SK-N-SH (cell line): ENCODE data around the gene SCN9A. TPM values are rescaled to one million over a fixed set of nuclear protein-coding genes. Genes with fewer than 3 reads are reported as not detected.

ENCODE experiments used
- CTCF ChIA-PET: fragments of 300-600, 350-600 bp; formaldehyde crosslinking; extraction: SDS; loops from one replicate; lab custom pipeline; 2021; lab: Yijun Ruan, JAX
- POLR2A ChIA-PET: fragments of 350-600 bp; sonication (Branson Sonifier 250); formaldehyde crosslinking; extraction: SDS; loops from one replicate; lab custom pipeline; 2020; ENCODE audit warnings: antibody characterized with exemption, inconsistent platforms; lab: Yijun Ruan, JAX
- DNase-seq: peaks from one replicate; pipeline ENCODE4 v3.0.0; 2012
- H2AFZ ChIP-seq: fragments of 200-600 bp; sonication (generic); 2 replicates; pipeline ENCODE4 v1.8.1; 2016; ENCODE audit warnings: antibody characterized with exemption, mild to moderate bottlenecking, low read depth
- H3F3A ChIP-seq: fragments of 200-600 bp; sonication (generic); replicated peaks from 2 replicates; pipeline ENCODE3; 2016; ENCODE audit warnings: antibody characterized with exemption, mild to moderate bottlenecking; ENCODE audit not compliant: insufficient read depth
- H3K27ac ChIP-seq, 2 experiments: fragments of 200-500 bp in 1 of 2; fragments of 200-600 bp in 1 of 2; sonication (Bioruptor generic) in 1 of 2; sonication (generic), shearing (Covaris generic) in 1 of 2; 2 replicates each; pipeline versions ENCODE4 v1.5.1 to v1.6.1; 2014 to 2016; ENCODE audit warnings: low read depth in 2 of 2, inconsistent platforms in 1 of 2, low read length in 1 of 2, mild to moderate bottlenecking in 1 of 2, mixed read lengths in 1 of 2
- H3K27me3 ChIP-seq: fragments of 200-600 bp; sonication (generic), shearing (Covaris generic); 2 replicates; pipeline ENCODE4 v1.6.1; 2016; ENCODE audit warnings: mixed run types; ENCODE audit not compliant: insufficient read depth
- H3K36me3 ChIP-seq, 2 experiments: fragments of 200-500 bp in 1 of 2; fragments of 200-600 bp in 1 of 2; sonication (Bioruptor generic) in 1 of 2; sonication (generic) in 1 of 2; replicated peaks in 1 of 2; 2 replicates each; pipeline versions ENCODE3 to v1.5.1; 2014 to 2016; ENCODE audit warnings: low read length in 1 of 2, mild to moderate bottlenecking in 1 of 2; ENCODE audit not compliant: insufficient read depth in 2 of 2, control insufficient read depth in 1 of 2
- H3K4me1 ChIP-seq, 2 experiments: fragments of 200-500 bp in 1 of 2; fragments of 200-600 bp in 1 of 2; sonication (Bioruptor generic) in 1 of 2; sonication (generic), shearing (Covaris generic) in 1 of 2; 2 replicates each; pipeline versions ENCODE4 v1.5.1 to v1.6.1; 2014 to 2016; ENCODE audit warnings: low read depth in 1 of 2, low read length in 1 of 2, mixed run types in 1 of 2; ENCODE audit not compliant: insufficient read depth in 2 of 2, control insufficient read depth in 1 of 2
- H3K4me2 ChIP-seq: fragments of 200-600 bp; sonication (generic), shearing (Covaris generic); 2 replicates; pipeline ENCODE4 v1.6.1; 2017; ENCODE audit warnings: mixed run types
- H3K4me3 ChIP-seq, 2 experiments: fragments of 200-500 bp in 1 of 2; fragments of 200-600 bp in 1 of 2; sonication (Bioruptor generic) in 1 of 2; sonication (generic), shearing (Covaris generic) in 1 of 2; 2 replicates each; pipeline versions ENCODE4 v1.5.1 to v1.8.1; 2014 to 2016; ENCODE audit warnings: low read depth in 2 of 2, inconsistent platforms in 1 of 2, low read length in 1 of 2, mild to moderate bottlenecking in 1 of 2, mixed read lengths in 1 of 2, moderate library complexity in 1 of 2
- H3K79me2 ChIP-seq: fragments of 200-600 bp; sonication (generic); 2 replicates; pipeline ENCODE4 v1.8.1; 2017; ENCODE audit warnings: mild to moderate bottlenecking; ENCODE audit not compliant: insufficient read depth
- H3K9ac ChIP-seq: fragments of 200-600 bp; sonication (generic); 2 replicates; pipeline ENCODE4 v1.6.1; 2017; ENCODE audit warnings: mixed run types
- H3K9me2 ChIP-seq: fragments of 200-600 bp; sonication (generic); 2 replicates; pipeline ENCODE4 v1.6.1; 2017; ENCODE audit warnings: mixed run types
- H3K9me3 ChIP-seq: fragments of 200-600 bp; sonication (generic); 2 replicates; pipeline ENCODE4 v1.6.1; 2017; ENCODE audit warnings: mixed run types, mild to moderate bottlenecking, moderate library complexity
- H4K20me1 ChIP-seq: fragments of 200-600 bp; sonication (generic); 2 replicates; pipeline ENCODE4 v1.6.1; 2017; ENCODE audit warnings: mild to moderate bottlenecking, mixed run types; ENCODE audit not compliant: insufficient read depth
- EZH2phosphoT487 ChIP-seq: fragments of 200-600 bp; sonication (generic); IDR thresholded peaks from 2 replicates; pipeline ENCODE4 v1.6.1; 2017; ENCODE audit warnings: low read depth, mixed run types, mild to moderate bottlenecking, antibody characterized with exemption, moderate library complexity, borderline replicate concordance
- FOXJ3 ChIP-seq: sonication (generic); formaldehyde crosslinking; IDR thresholded peaks from 2 replicates; pipeline ENCODE4 v1.5.1; 2020; ENCODE audit warnings: mild to moderate bottlenecking, missing genetic modification reagents
- GABPA ChIP-seq: IDR thresholded peaks from 2 replicates; pipeline ENCODE4 v1.4.0; 2012; ENCODE audit warnings: low read depth, mild to moderate bottlenecking
- JUND ChIP-seq: IDR thresholded peaks from 2 replicates; pipeline ENCODE4 v1.4.0; 2012
- MAX ChIP-seq: IDR thresholded peaks from 2 replicates; pipeline ENCODE4 v1.4.0; 2012; ENCODE audit warnings: low read depth
- NFIC ChIP-seq: IDR thresholded peaks from 2 replicates; pipeline ENCODE4 v1.4.0; 2012; ENCODE audit warnings: borderline replicate concordance
- REST ChIP-seq: IDR thresholded peaks from 2 replicates; pipeline ENCODE4 v1.6.1; 2012; ENCODE audit warnings: mild to moderate bottlenecking, low read depth, low read length, moderate library complexity
- RXRA ChIP-seq: IDR thresholded peaks from 2 replicates; pipeline ENCODE4 v1.4.0; 2012; ENCODE audit warnings: low read depth, mild to moderate bottlenecking, borderline replicate concordance
- SMC3 ChIP-seq: IDR thresholded peaks from 2 replicates; pipeline ENCODE4 v1.6.1; 2012; ENCODE audit warnings: low read depth, low read length, improper control_type of control experiment
- TAF1 ChIP-seq: IDR thresholded peaks from 2 replicates; pipeline ENCODE4 v1.6.1; 2012; ENCODE audit warnings: low read depth, mild to moderate bottlenecking, low read length, moderate library complexity, borderline replicate concordance
- TCF12 ChIP-seq: IDR thresholded peaks from 2 replicates; pipeline ENCODE4 v1.4.0; 2012
- TEAD4 ChIP-seq: IDR thresholded peaks from 2 replicates; pipeline ENCODE4 v1.4.0; 2012; ENCODE audit warnings: mild to moderate bottlenecking, borderline replicate concordance; ENCODE audit not compliant: insufficient read depth
- USF1 ChIP-seq: IDR thresholded peaks from 2 replicates; pipeline ENCODE4 v1.4.0; 2012; ENCODE audit warnings: low read depth, borderline replicate concordance
- YY1 ChIP-seq: IDR thresholded peaks from 2 replicates; pipeline ENCODE4 v1.4.0; 2012; ENCODE audit warnings: low read depth, mild to moderate bottlenecking
- ZBTB33 ChIP-seq: IDR thresholded peaks from 2 replicates; pipeline ENCODE4 v1.4.0; 2012; ENCODE audit warnings: low read depth, borderline replicate concordance
- WGBS: methylation state at CpG from one replicate; pipeline ENCODE4 v1.1.6; 2017; ENCODE audit warnings: low lambda C conversion rate; 5-methylcytosine and 5-hydroxymethylcytosine counted together
- polyA plus RNA-seq, 3 experiments: library from polyadenylated mRNA; depleted of rRNA; stranded (reverse); fragments of >200 nt; gene quantifications; 2 replicates each; pipeline ENCODE4 v1.2.3, GENCODE V29; 2012

The SCN9A gene
- polyA plus RNA-seq, 1 of the 3 experiments (the other 2 are of a cell fraction): 5.9 TPM

DNA sequence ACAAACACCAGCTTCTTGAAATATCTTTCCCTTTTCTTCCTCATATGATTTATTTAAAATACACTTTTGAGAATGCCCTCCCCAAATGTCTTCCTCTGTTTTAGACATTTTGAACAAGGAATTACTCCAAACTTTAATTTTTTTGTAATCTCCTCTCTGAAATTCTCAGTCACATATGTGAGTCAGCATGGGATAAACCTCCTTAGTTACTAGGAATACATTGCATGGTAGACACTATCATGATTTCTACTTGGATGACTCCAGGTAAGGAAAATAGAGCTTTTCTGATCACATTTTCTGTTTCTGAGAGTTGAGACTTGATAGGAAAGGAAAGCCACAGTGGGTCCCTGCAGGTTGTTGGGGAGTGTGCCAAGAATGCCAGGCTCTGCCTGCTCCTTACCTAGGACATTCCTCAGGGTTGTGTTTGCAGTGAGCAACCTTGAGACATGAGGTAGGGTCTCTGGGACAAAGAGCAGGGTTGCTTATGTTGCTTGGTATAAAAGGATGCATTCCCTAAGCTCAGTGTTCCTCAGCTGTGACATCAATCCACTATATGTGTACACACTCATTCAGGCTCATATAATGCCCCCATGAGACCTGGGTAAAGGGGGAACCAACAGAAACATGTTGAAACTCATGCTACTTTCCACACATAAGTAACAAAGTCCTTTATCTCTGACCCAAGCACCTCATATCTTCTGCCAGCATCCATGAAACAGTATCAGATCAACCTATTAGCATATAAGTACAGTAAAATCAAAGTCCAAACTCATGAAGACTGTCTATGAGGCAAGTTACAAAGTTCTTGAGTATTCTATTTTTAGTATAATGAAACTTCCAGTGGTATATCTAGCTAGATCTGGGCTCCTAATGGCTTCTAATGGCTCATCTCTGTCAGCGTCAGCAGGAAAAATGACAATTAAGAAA lies 135.1 kb downstream of the SCN9A start:
- Histone ChIP-seq H3K36me3 (peaks cover 3 to 4% of the 10 kb centered on the region in 2 experiments), H3K27ac (peak overlapping the region in 1 of 2 experiments; percentile 94; a peak in 2 of 4 replicates), H3K27me3 (no peaks in the 10 kb centered on the region), H4K20me1 (no peaks in the 10 kb centered on the region), H3K4me1 (peaks cover 0 to 13% of the 10 kb centered on the region in 2 experiments; a peak in 3 of 4 replicates), H3F3A (peaks cover 19% of the 10 kb centered on the region), H3K79me2 (no peaks in the 10 kb centered on the region; the same call in 1 of the 2 replicates), H3K9ac (peak overlapping the region; percentile 56), H2AFZ (peak overlapping the region; percentile 74; the same call in 1 of the 2 replicates), H3K4me3 (no peak overlapping the region), H3K4me2 (no peak overlapping the region), H3K9me3 (no peaks in the 10 kb centered on the region), H3K9me2 (no peaks in the 10 kb centered on the region)
- POLR2A ChIA-PET: no interaction called here
- CTCF ChIA-PET: interaction anchor here (1.2 to 2.3 kb wide), 2 partner anchors 11 to 85 kb away, joined by 4 to 10 read pairs; no protein-coding TSS in a partner anchor
- DNase-seq: no peak
- TF ChIP-seq USF1 (no peak), EZH2phosphoT487 (no peak), TEAD4 (no peak), FOXJ3 (CRISPR knock-in tag) (no peak), TAF1 (no peak), GABPA (no peak), NFIC (no peak)
- TF ChIP-seq, all 33 proteins: peak for 0
- 94% methylated on average over 1 of the region's 1 CpG for WGBS

DNA sequence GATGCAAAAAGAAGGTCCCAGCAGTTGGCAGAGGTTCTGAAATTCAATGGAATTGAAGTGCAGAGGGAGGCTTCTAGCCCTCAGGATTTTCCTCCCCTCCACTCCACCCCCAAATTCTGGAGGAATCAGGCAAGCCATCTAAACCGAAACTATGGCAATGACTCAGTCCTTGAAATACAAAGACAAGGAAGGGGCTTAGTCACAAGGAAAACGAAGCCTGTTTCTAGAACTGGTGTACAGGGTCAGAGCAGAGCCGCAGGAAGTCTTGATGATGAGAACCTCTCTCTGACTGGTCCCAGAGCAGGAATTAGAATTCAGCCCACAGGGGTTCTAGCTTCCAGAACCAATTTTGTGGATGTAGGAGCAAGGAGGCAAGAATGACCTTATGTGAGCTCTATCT lies 136.2 kb downstream of the SCN9A start:
- H3K4me2 ChIP-seq: peak overlapping the region; percentile 59
- H3K9me3 ChIP-seq: no peaks in the 10 kb centered on the region
- peaks cover 26% of the 10 kb centered on the region for H3F3A ChIP-seq
- H3K9me2 ChIP-seq: no peaks in the 10 kb centered on the region
- H4K20me1 ChIP-seq: no peaks in the 10 kb centered on the region
- H3K9ac ChIP-seq: peak overlapping the region; percentile 56
- H3K36me3 ChIP-seq: peaks cover 3 to 7% of the 10 kb centered on the region in 2 experiments
- H3K27me3 ChIP-seq: no peaks in the 10 kb centered on the region
- ChIA-PET POLR2A (no interaction called here), CTCF (no interaction called here)
- H3K27ac ChIP-seq: peak overlapping the region in 1 of 2 experiments; percentile 94; a peak in 2 of 4 replicates
- no peak for DNase-seq
- H3K4me3 ChIP-seq: no peak overlapping the region
- H3K4me1 ChIP-seq: peaks cover 0 to 19% of the 10 kb centered on the region in 2 experiments; a peak in 3 of 4 replicates
- peak overlapping the region; percentile 74 for H2AFZ ChIP-seq
- WGBS: 11% methylated on average over 3 of the region's 3 CpGs
- H3K79me2 ChIP-seq: no peaks in the 10 kb centered on the region; the same call in 1 of the 2 replicates
- TF ChIP-seq YY1: 0 out of 2 replicates have a peak, but pooled peaks have one; percentile 37
- no peak for TF ChIP-seq RXRA
- TF ChIP-seq SMC3: no peak
- TF ChIP-seq REST: no peak
- peak; percentile 35; the same call in 1 of the 2 replicates for TF ChIP-seq TCF12
- peak; percentile 73 for TF ChIP-seq JUND
- no peak for TF ChIP-seq USF1
- TF ChIP-seq ZBTB33: no peak
- no peak for TF ChIP-seq MAX
- peak; percentile 10; the same call in 1 of the 2 replicates for TF ChIP-seq NFIC
- peak; percentile 41; the same call in 1 of the 2 replicates for TF ChIP-seq TEAD4
